Astrocyte (in vitro differentiated cells and primary cell): ENCODE results near the gene USP54. TPM values are rescaled to one million over a fixed set of nuclear protein-coding genes. Genes with fewer than 3 reads are reported as not detected.

Source experiments
- DNase-seq: peaks from one replicate; pipeline ENCODE4 v3.0.0-alpha.2; 2010; ENCODE audit warnings: low read depth
- FAIRE-seq: peaks from 2 replicates; lab custom pipeline; 2011; peaks lifted over from hg19 to GRCh38; lab: Jason Lieb, UNC
- H2AFZ ChIP-seq: 2 replicates; pipeline ENCODE4 v1.6.0; 2012; ENCODE audit warnings: low read depth, low read length, inconsistent platforms
- H3K27ac ChIP-seq: 2 replicates; pipeline ENCODE4 v1.5.1; 2011; ENCODE audit warnings: low read depth, low read length, inconsistent platforms
- H3K27me3 ChIP-seq: 2 replicates; pipeline ENCODE4 v1.6.0; 2011; ENCODE audit warnings: low read length, inconsistent platforms; ENCODE audit not compliant: insufficient read depth
- H3K36me3 ChIP-seq: 2 replicates; pipeline ENCODE4 v1.5.1; 2011; ENCODE audit warnings: low read length, inconsistent platforms; ENCODE audit not compliant: insufficient read depth
- H3K4me1 ChIP-seq: 2 replicates; pipeline ENCODE4 v1.5.1; 2011; ENCODE audit warnings: low read length, inconsistent platforms; ENCODE audit not compliant: insufficient read depth
- H3K4me2 ChIP-seq: 2 replicates; pipeline ENCODE4 v1.6.0; 2012; ENCODE audit warnings: low read length, inconsistent platforms
- H3K4me3 ChIP-seq: 2 replicates; pipeline ENCODE4 v1.5.1; 2011; ENCODE audit warnings: low read depth, mild to moderate bottlenecking, low read length, inconsistent platforms; ENCODE audit not compliant: insufficient read depth
- H3K79me2 ChIP-seq: 2 replicates; pipeline ENCODE4 v1.6.0; 2012; ENCODE audit warnings: mild to moderate bottlenecking, low read length, inconsistent platforms; ENCODE audit not compliant: insufficient read depth
- H3K9ac ChIP-seq: 2 replicates; pipeline ENCODE4 v1.6.0; 2012; ENCODE audit warnings: mild to moderate bottlenecking, low read length, inconsistent platforms
- H3K9me3 ChIP-seq: 2 replicates; pipeline ENCODE4 v1.5.1; 2012; ENCODE audit warnings: low read depth, mild to moderate bottlenecking, low read length, inconsistent platforms; ENCODE audit not compliant: insufficient read depth
- H4K20me1 ChIP-seq: 2 replicates; pipeline ENCODE4 v1.6.0; 2012; ENCODE audit warnings: low read length, inconsistent platforms; ENCODE audit not compliant: insufficient read depth
- H3K27ac Mint-ChIP-seq: one replicate; pipeline ENCODE4 v1.8.0; 2021; ENCODE audit warnings: mild to moderate bottlenecking, mixed read lengths; ENCODE audit not compliant: unreplicated experiment
- H3K27me3 Mint-ChIP-seq: one replicate; pipeline ENCODE4 v1.8.0; 2021; ENCODE audit warnings: low read depth, mixed read lengths; ENCODE audit not compliant: unreplicated experiment
- H3K36me3 Mint-ChIP-seq: one replicate; pipeline ENCODE4 v1.8.0; 2021; ENCODE audit warnings: low read depth, mixed read lengths; ENCODE audit not compliant: unreplicated experiment
- H3K4me1 Mint-ChIP-seq: one replicate; pipeline ENCODE4 v1.8.0; 2021; ENCODE audit warnings: low read depth, mixed read lengths; ENCODE audit not compliant: unreplicated experiment
- H3K4me3 Mint-ChIP-seq: one replicate; pipeline ENCODE4 v1.8.0; 2021; ENCODE audit warnings: mild to moderate bottlenecking, moderate library complexity, mixed read lengths; ENCODE audit not compliant: unreplicated experiment
- H3K9me3 Mint-ChIP-seq: one replicate; pipeline ENCODE4 v1.8.0; 2021; ENCODE audit warnings: mild to moderate bottlenecking, mixed read lengths; ENCODE audit not compliant: unreplicated experiment
- EZH2 ChIP-seq: IDR thresholded peaks from 2 replicates; pipeline ENCODE4 v1.6.1; 2012; ENCODE audit warnings: mild to moderate bottlenecking, low read length, inconsistent platforms; ENCODE audit not compliant: insufficient read depth
- total RNA-seq: library from RNA; stranded (reverse); gene quantifications from 2 replicates; pipeline ENCODE4 v1.2.1, GENCODE V29; 2021
- TF ChIP-seq, protein P1 (sequence below): IDR thresholded peaks from 2 replicates; pipeline ENCODE4 v1.5.1; 2011; ENCODE audit warnings: low read depth, mild to moderate bottlenecking, inconsistent platforms, low read length, moderate library complexity; ENCODE audit not compliant: insufficient read depth

Gene USP54
- total RNA-seq, 1 donor from 2014 or later, result 85.9 TPM

- peaks cover 7% of the 10 kb centered on the region for H3K36me3 Mint-ChIP-seq
These were observed 39.6 kb downstream of the USP54 start for GRCh38 chr10:73551515-73551914.

DNA sequence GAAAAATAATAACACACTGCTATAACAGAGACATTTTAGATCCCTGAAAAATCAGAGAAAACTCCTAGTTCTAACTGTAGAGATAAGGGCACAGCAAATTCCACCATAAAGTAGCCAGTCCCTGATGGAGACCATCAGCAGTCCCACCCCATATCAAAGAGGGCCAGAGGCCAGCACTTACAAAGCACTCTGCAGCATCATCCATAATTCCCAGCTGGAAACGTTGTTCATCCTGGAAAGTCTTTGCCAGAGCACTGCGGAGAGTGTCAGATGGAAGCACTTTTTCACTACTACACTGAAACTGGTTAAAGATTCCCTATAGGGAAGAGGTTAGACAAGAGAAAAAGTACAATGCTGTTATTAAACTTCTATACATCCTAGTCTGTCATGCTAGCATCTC, 45.8 kb downstream of the USP54 start:
- Mint-ChIP-seq H3K36me3 (peaks cover 22% of the 10 kb centered on the region), H3K4me3 (no peak overlapping the region), H3K27ac (no peak overlapping the region), H3K4me1 (no peaks in the 10 kb centered on the region), H3K27me3 (no peaks in the 10 kb centered on the region), H3K9me3 (peaks cover 2% of the 10 kb centered on the region)
- Histone ChIP-seq H3K9ac (no peak overlapping the region), H3K36me3 (no peaks in the 10 kb centered on the region), H3K27me3 (no peaks in the 10 kb centered on the region), H4K20me1 (no peaks in the 10 kb centered on the region), H3K79me2 (no peaks in the 10 kb centered on the region), H3K4me1 (no peaks in the 10 kb centered on the region), H3K27ac (no peak overlapping the region), H3K4me3 (no peak overlapping the region), H3K4me2 (no peak overlapping the region), H3K9me3 (no peaks in the 10 kb centered on the region), H2AFZ (no peak overlapping the region)
- TF ChIP-seq, protein P1, sequence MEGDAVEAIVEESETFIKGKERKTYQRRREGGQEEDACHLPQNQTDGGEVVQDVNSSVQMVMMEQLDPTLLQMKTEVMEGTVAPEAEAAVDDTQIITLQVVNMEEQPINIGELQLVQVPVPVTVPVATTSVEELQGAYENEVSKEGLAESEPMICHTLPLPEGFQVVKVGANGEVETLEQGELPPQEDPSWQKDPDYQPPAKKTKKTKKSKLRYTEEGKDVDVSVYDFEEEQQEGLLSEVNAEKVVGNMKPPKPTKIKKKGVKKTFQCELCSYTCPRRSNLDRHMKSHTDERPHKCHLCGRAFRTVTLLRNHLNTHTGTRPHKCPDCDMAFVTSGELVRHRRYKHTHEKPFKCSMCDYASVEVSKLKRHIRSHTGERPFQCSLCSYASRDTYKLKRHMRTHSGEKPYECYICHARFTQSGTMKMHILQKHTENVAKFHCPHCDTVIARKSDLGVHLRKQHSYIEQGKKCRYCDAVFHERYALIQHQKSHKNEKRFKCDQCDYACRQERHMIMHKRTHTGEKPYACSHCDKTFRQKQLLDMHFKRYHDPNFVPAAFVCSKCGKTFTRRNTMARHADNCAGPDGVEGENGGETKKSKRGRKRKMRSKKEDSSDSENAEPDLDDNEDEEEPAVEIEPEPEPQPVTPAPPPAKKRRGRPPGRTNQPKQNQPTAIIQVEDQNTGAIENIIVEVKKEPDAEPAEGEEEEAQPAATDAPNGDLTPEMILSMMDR, result no peak
- TF ChIP-seq EZH2, result no peak
- FAIRE-seq (no peak), DNase-seq (no peak)

More at GRCh38 chr10:73551515-73551914, 39.6 kb downstream of the USP54 start:
- Mint-ChIP-seq H3K27ac (no peak overlapping the region), H3K4me1 (peaks cover 1% of the 10 kb centered on the region), H3K9me3 (peaks cover 2% of the 10 kb centered on the region), H3K27me3 (no peaks in the 10 kb centered on the region), H3K4me3 (no peak overlapping the region)
- no peak overlapping the region for H3K4me3 ChIP-seq
- no peak for FAIRE-seq
- no peak overlapping the region for H3K27ac ChIP-seq
- no peaks in the 10 kb centered on the region for H4K20me1 ChIP-seq
- no peak overlapping the region for H2AFZ ChIP-seq
- H3K4me1 ChIP-seq, result no peaks in the 10 kb centered on the region
- H3K79me2 ChIP-seq, result no peaks in the 10 kb centered on the region
- H3K9ac ChIP-seq, result no peak overlapping the region
- no peaks in the 10 kb centered on the region for H3K27me3 ChIP-seq
- no peaks in the 10 kb centered on the region for H3K36me3 ChIP-seq
- H3K9me3 ChIP-seq, result no peaks in the 10 kb centered on the region
- no peak overlapping the region for H3K4me2 ChIP-seq
- no peak for DNase-seq
- no peak for TF ChIP-seq EZH2
- TF ChIP-seq, protein P1, result no peak

DNA sequence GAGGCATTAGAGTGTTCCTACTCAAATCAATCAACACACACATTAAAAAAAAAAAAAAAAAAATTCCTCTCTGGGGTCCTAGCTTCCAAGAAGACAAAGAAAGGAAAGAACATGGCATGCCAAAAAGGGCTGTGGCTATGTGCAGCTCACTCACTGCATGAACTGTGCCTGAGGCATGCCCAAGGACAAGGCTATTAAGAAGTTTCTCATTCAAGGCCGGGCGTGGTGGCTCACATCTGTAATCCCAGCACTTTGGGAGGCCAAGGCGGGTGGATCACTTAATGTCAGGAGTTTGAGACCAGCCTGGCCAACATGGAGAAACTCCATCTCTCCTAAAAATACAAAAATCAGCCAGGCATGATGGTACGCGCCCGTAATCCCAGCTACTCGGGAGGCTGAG, 53.4 kb downstream of the USP54 start:
- FAIRE-seq (no peak), DNase-seq (no peak)
- no peaks in the 10 kb centered on the region for H3K27me3 ChIP-seq
- Mint-ChIP-seq H3K36me3 (peaks cover 13% of the 10 kb centered on the region), H3K4me3 (no peak overlapping the region), H3K4me1 (peaks cover 4% of the 10 kb centered on the region), H3K27me3 (no peaks in the 10 kb centered on the region), H3K27ac (no peak overlapping the region), H3K9me3 (no peaks in the 10 kb centered on the region)
- H4K20me1 ChIP-seq, result no peaks in the 10 kb centered on the region
- no peak overlapping the region for H3K27ac ChIP-seq
- H3K9ac ChIP-seq, result no peak overlapping the region
- H2AFZ ChIP-seq, result no peak overlapping the region
- H3K79me2 ChIP-seq, result no peaks in the 10 kb centered on the region
- no peaks in the 10 kb centered on the region for H3K4me1 ChIP-seq
- H3K4me3 ChIP-seq, result no peak overlapping the region
- H3K4me2 ChIP-seq, result no peak overlapping the region
- TF ChIP-seq, protein P1, result no peak
- no peak for TF ChIP-seq EZH2
- no peaks in the 10 kb centered on the region for H3K9me3 ChIP-seq
- H3K36me3 ChIP-seq, result no peaks in the 10 kb centered on the region
